Dendritic cell treated with granulocyte-macrophage colony-stimulating factor and Interleukin-4, amounts not matched to agents 40 ng/mL and 50 ng/mL, for 4 days (primary cell): ENCODE measurements around the gene RBMS2.
"Not testable (repeated sequence)": the region's sequence is repeated elsewhere in the genome, so short reads cannot be mapped to it uniquely, and the experiment has no call there.

Experiments used
- H3K27ac Mint-ChIP-seq: one replicate; pipeline ENCODE4 v1.8.0; 2022; ENCODE audit warnings: mild to moderate bottlenecking, mixed read lengths
- H3K27me3 Mint-ChIP-seq: one replicate; pipeline ENCODE4 v1.8.0; 2022; ENCODE audit warnings: mild to moderate bottlenecking, mixed read lengths
- H3K36me3 Mint-ChIP-seq: one replicate; pipeline ENCODE4 v1.8.0; 2022; ENCODE audit warnings: low read depth, mixed read lengths
- H3K4me1 Mint-ChIP-seq: one replicate; pipeline ENCODE4 v1.8.0; 2022; ENCODE audit warnings: low read depth, mixed read lengths
- H3K4me3 Mint-ChIP-seq: one replicate; pipeline ENCODE4 v1.8.0; 2022; ENCODE audit warnings: mild to moderate bottlenecking, moderate library complexity, mixed read lengths
- H3K9me3 Mint-ChIP-seq: one replicate; pipeline ENCODE4 v1.8.0; 2022; ENCODE audit warnings: mixed read lengths
- intact Hi-C: fragments of 100-400 bp; cut with micrococcal nuclease; formaldehyde crosslinking; loops from one replicate; pipeline ENCODE4 v1.15.0; 2022

RBMS2 gene, protein sequence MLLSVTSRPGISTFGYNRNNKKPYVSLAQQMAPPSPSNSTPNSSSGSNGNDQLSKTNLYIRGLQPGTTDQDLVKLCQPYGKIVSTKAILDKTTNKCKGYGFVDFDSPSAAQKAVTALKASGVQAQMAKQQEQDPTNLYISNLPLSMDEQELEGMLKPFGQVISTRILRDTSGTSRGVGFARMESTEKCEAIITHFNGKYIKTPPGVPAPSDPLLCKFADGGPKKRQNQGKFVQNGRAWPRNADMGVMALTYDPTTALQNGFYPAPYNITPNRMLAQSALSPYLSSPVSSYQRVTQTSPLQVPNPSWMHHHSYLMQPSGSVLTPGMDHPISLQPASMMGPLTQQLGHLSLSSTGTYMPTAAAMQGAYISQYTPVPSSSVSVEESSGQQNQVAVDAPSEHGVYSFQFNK

DNA sequence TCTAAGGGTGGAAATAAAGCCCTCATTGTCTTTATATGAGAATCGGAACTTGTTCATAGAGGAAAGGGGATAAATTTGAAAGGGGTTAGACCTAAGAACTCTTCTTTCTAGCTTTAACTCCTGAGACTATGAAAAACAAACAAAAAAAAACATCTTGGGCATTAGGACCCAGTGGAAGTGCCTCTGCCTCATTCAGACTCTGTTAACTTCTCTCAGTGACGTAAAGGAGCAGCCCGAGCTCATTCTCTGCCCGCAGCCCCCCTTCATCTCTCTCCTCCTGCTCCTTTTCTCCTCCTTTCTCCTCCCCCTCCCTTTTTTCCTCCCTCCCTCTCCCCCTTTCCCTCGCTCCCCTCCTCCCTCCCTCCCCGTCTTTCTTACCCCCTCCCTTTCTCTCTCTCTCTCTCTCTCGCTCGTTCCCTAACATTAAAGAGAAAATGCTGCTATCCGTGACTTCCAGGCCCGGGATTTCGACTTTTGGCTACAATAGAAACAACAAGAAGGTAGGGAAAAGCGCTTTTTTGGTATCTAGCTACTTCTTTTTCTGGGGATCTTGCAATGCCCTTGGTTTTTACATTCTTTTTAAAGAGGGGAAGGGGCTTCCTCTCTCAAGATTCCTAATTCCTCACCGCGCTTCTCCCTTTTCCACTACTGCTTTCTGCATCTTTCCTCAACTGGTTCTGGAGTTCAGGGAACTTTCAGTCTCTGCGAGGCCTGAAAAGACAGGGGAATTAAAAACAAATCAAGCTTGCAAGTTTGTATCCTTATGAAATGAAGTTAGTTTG is at the start of gene RBMS2:
Gene RBMS2, plus strand, starts transcription at position 231 of the 782 bp plus-strand sequence. Its CDS starts 204 bp downstream, at position 435.
- Mint-ChIP-seq H3K4me1 (peaks cover 57% of the 10 kb centered on the region), H3K27ac (peak within 1 kb of the TSS; percentile 95), H3K36me3 (peaks cover 14% of the 10 kb centered on the region), H3K27me3 (no peaks in the 10 kb centered on the region), H3K4me3 (peak within 1 kb of the TSS; percentile 88), H3K9me3 (no peaks in the 10 kb centered on the region)
- intact Hi-C loops = loop anchor here (2.0 kb wide), 1 partner anchor 49 kb away; no protein-coding TSS in a partner anchor

- H3K27ac Mint-ChIP-seq = no peak overlapping the region
- H3K27me3 Mint-ChIP-seq = no peaks in the 10 kb centered on the region
- H3K36me3 Mint-ChIP-seq = peaks cover 6% of the 10 kb centered on the region
- intact Hi-C loops = no loop called here
- no peak overlapping the region for H3K4me3 Mint-ChIP-seq
- no peaks in the 10 kb centered on the region for H3K9me3 Mint-ChIP-seq
- peaks cover 22% of the 10 kb centered on the region for H3K4me1 Mint-ChIP-seq
These were observed 47.2 kb upstream of the RBMS2 start for GRCh38 chr12:56474389-56474788.

- H3K4me3 Mint-ChIP-seq = no peak overlapping the region
- H3K36me3 Mint-ChIP-seq = no peaks in the 10 kb centered on the region
- intact Hi-C loops = no loop called here
- no peak overlapping the region for H3K27ac Mint-ChIP-seq
- peaks cover 16% of the 10 kb centered on the region for H3K4me1 Mint-ChIP-seq
- no peaks in the 10 kb centered on the region for H3K9me3 Mint-ChIP-seq
- no peaks in the 10 kb centered on the region for H3K27me3 Mint-ChIP-seq
These were observed 45.5 kb upstream of the RBMS2 start for GRCh38 chr12:56476143-56476542.

DNA sequence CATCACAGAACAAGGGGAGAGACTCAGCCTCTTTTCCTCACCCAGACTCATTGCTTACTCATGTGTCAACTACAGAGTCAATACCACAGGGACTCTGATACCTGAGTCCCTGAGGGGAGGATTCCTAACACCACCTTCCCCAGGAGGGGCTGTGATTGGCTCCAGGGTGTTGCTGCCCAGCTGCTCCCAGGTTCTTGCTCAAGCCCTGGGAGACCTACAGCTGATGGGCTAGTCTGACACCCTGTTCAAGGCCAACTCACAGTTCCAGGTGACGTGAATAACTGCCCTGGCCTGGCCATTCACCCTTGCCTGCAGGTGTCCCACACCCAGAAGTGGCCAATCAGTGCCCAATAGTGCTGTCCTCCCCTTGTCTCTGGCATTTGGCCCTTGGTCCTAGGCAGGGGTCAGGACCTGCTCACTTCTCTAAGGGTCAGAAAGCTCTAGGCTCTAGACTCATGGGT is 44.6 kb upstream of the RBMS2 start:
- intact Hi-C loops = no loop called here
- H3K4me1 Mint-ChIP-seq = peaks cover 7% of the 10 kb centered on the region
- no peak overlapping the region for H3K27ac Mint-ChIP-seq
- no peak overlapping the region for H3K4me3 Mint-ChIP-seq
- H3K36me3 Mint-ChIP-seq = no peaks in the 10 kb centered on the region
- H3K27me3 Mint-ChIP-seq = no peaks in the 10 kb centered on the region
- H3K9me3 Mint-ChIP-seq = no peaks in the 10 kb centered on the region

DNA sequence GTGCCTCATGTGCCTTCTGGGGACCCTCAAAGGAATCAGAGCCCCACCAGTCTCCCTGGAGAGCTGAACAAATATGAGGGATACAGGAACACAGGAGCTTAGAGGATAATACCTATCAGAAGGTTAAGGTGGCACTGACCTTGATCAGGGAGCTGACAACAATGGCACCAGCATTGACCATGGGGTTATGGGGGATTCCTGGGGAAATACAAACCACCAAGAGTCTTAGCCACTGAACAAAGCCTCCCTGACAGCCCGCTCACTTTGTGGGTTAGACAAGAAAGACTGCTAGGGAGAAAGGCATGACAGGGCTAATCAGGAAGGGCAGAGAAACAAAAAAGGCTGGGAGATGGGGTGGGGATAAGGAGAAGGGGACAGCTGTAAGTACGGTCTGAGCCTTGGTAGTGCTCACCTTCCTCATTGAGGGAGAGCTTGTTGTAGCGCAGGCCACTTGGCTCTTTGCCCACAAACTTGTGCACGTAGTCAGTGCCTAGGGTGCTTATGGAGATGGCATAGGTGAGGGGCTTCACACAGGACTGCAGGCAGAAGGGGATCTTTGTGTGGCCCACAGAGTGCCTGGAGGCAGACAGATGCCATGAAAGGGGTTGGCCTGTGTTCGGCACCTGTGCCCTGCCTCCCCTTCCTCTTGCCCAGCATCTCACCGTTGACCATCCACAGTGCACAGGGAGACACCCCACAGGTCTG is 43.9 kb upstream of the RBMS2 start:
- intact Hi-C loops = no loop called here
- H3K9me3 Mint-ChIP-seq = no peaks in the 10 kb centered on the region
- H3K27me3 Mint-ChIP-seq = no peaks in the 10 kb centered on the region
- no peak overlapping the region for H3K27ac Mint-ChIP-seq
- peaks cover 7% of the 10 kb centered on the region for H3K4me1 Mint-ChIP-seq
- H3K4me3 Mint-ChIP-seq = no peak overlapping the region
- no peaks in the 10 kb centered on the region for H3K36me3 Mint-ChIP-seq

GRCh38 chr12:56479625-56480024 is 42.0 kb upstream of the RBMS2 start:
- H3K9me3 Mint-ChIP-seq = no peaks in the 10 kb centered on the region
- no peak overlapping the region for H3K27ac Mint-ChIP-seq
- no peaks in the 10 kb centered on the region for H3K27me3 Mint-ChIP-seq
- intact Hi-C loops = no loop called here
- H3K4me1 Mint-ChIP-seq = peaks cover 7% of the 10 kb centered on the region
- H3K36me3 Mint-ChIP-seq = no peaks in the 10 kb centered on the region
- H3K4me3 Mint-ChIP-seq = no peak overlapping the region

GRCh38 chr12:56484566-56484965 is 37.1 kb upstream of the RBMS2 start:
- Mint-ChIP-seq H3K27me3 (peaks cover 37% of the 10 kb centered on the region), H3K4me3 (no peak overlapping the region), H3K4me1 (peaks cover 31% of the 10 kb centered on the region), H3K27ac (no peak overlapping the region), H3K36me3 (peaks cover 6% of the 10 kb centered on the region), H3K9me3 (no peaks in the 10 kb centered on the region)
- intact Hi-C loops = no loop called here

DNA sequence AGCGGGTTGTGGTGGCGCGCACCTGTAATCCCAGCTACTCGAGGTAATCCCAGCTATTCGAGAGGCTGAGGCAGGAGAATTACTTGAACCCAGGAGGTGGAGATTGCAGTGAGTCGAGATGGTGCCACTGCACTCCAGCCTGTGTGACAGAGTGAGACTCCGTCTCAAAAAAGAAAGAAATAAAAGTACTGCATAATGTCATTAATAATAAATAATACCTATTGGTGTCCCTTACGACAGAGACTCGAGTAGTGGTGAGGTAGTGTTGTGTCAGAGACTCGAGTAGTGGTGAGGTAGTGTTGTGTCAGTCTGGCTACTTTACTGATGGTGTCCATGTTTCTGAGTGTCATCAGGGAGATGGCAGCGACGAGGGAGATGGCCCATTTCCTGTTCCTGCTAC is 34.9 kb upstream of the RBMS2 start:
- Mint-ChIP-seq H3K4me3 (no peak overlapping the region), H3K27ac (no peak overlapping the region)

GRCh38 chr12:56487448-56488040 is 34.1 kb upstream of the RBMS2 start:
- peaks cover 60% of the 10 kb centered on the region for H3K27me3 Mint-ChIP-seq
- H3K36me3 Mint-ChIP-seq = peaks cover 6% of the 10 kb centered on the region
- no peak overlapping the region for H3K27ac Mint-ChIP-seq
- H3K4me1 Mint-ChIP-seq = peaks cover 24% of the 10 kb centered on the region
- no peaks in the 10 kb centered on the region for H3K9me3 Mint-ChIP-seq
- intact Hi-C loops = no loop called here
- H3K4me3 Mint-ChIP-seq = peak overlapping the region; percentile 81

More for the DNA sequence above, 34.9 kb upstream of the RBMS2 start:
- intact Hi-C loops = no loop called here
- Mint-ChIP-seq H3K36me3 (peaks cover 6% of the 10 kb centered on the region), H3K27me3 (peaks cover 55% of the 10 kb centered on the region), H3K4me1 (peaks cover 24% of the 10 kb centered on the region), H3K9me3 (no peaks in the 10 kb centered on the region)

DNA sequence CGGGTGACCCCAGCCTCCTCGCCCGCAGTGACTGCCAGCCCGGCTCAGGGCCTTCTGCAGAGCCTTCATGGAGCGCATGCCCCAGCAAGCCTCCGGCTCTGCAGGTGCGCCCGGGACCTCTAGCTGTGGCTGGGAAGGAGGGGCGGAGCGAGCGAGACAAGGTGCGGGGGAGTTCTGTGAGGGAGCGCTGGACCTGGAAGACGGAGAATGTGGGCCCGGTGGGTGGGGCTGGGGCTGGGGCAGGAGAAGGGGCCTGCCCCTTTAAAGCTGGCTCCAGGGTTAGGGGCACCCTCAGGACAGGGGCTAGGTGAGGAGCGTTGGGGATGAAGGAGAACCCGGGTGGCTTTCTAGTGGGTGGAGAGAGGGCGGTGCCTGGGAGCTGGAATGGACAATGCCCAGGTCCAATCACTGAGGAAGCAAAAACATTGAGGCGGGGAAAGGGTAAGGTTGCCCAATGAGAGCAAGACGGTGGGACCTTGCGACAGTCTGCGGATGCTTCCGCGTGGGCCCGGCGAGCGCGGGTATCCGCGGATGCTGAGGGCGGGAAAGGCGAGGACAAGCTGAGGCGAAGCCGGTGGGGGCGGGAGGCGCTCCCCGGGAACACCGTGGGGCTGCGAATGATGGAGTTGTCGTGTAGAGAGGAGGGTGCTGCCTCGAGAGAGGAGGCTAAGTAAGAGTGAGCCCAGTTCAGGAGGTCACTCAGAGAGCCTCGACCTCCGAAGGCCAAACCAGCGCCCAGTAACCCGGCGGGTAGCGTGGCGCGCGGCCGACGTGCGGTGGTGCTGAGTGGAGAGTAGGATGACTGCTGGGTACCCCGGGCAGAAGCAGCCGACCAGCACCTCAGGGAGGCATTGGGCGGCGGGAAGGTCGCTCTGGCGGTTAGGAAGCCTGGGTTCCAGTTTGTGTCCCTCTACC is 33.3 kb upstream of the RBMS2 start, which contains the start of gene GLS2:
Gene GLS2, minus strand, starts transcription at position 121 of the 915 bp plus-strand sequence. Its CDS starts 43 bp downstream, at position 78.
- intact Hi-C loops = no loop called here
- Mint-ChIP-seq H3K27ac (no peak within 1 kb of the TSS), H3K36me3 (peaks cover 6% of the 10 kb centered on the region), H3K9me3 (no peaks in the 10 kb centered on the region), H3K27me3 (peaks cover 60% of the 10 kb centered on the region), H3K4me3 (peak within 1 kb of the TSS; percentile 81), H3K4me1 (peaks cover 24% of the 10 kb centered on the region)

DNA sequence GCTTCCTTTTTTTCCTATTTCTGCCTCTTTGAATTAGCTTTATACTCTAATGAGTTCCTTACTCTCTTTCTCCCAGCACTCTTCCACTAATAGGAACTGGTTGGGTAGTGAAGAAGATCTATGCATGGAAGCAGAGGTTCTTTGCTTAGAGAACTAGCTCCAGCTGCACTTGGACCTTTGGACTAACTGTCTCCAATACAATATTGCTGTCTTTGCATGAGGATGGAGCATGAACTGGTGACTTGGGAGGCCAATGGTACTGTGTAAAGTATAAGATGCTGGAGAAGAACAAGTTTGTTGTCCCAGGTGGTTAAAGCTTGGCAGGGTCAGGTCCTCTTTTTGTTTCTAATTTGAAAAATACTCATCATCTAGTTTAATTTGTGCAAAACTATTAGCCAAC is 31.3 kb upstream of the RBMS2 start:
- H3K36me3 Mint-ChIP-seq = peaks cover 6% of the 10 kb centered on the region
- peaks cover 64% of the 10 kb centered on the region for H3K27me3 Mint-ChIP-seq
- no peak overlapping the region for H3K4me3 Mint-ChIP-seq
- H3K9me3 Mint-ChIP-seq = no peaks in the 10 kb centered on the region
- intact Hi-C loops = no loop called here
- H3K4me1 Mint-ChIP-seq = peaks cover 24% of the 10 kb centered on the region
- H3K27ac Mint-ChIP-seq = no peak overlapping the region

- H3K4me3 Mint-ChIP-seq, H3K27ac Mint-ChIP-seq, intact Hi-C loops, H3K36me3 Mint-ChIP-seq, H3K4me1 Mint-ChIP-seq, H3K9me3 Mint-ChIP-seq: not testable (repeated sequence)
- peaks cover 50% of the 10 kb centered on the region for H3K27me3 Mint-ChIP-seq
These were observed 28.1 kb upstream of the RBMS2 start for GRCh38 chr12:56493409-56494105.
